HCT116 (cell line): ENCODE measurements around the gene SLC15A3. TPM values are rescaled to one million over a fixed set of nuclear protein-coding genes. Genes with fewer than 3 reads are reported as not detected.

Source experiments
- ATAC-seq: fragments of 200-7000 bp; cut with Tn5 transposase; 2 replicates; pipeline ENCODE4 v1.9.1; 2020; ENCODE audit warnings: mild to moderate bottlenecking, moderate library complexity
- BruUV-seq: library from RNA; stranded (reverse); fragments of 400-500 nt; replicated peaks from 2 replicates; lab custom pipeline; 2021; lab: Mats Ljungman, UMichigan
- CTCF ChIA-PET: fragments of 300-600 bp; sonication (Branson Sonifier 250); formaldehyde crosslinking; loops from one replicate; lab custom pipeline; 2021; ENCODE audit warnings: antibody characterized with exemption; lab: Charles Lee
- POLR2A ChIA-PET: fragments of 300-600, 350-600 bp; sonication (Branson Sonifier 250); formaldehyde crosslinking; loops from one replicate; lab custom pipeline; 2021; ENCODE audit warnings: antibody characterized with exemption; lab: Charles Lee
- RAD21 ChIA-PET, 2 experiments: fragments of 300-600 bp; sonication (Branson Sonifier 250); formaldehyde crosslinking; loops; one replicate each; lab custom pipeline; 2023; ENCODE audit warnings: low total read pairs in 2 of 2; ENCODE audit not compliant: uncharacterized antibody in 2 of 2, unreplicated experiment in 2 of 2, low non-redundant PET in 1 of 2; lab: Charles Lee
- DNase-seq: peaks from one replicate; pipeline ENCODE4 v3.0.0-alpha.2; 2010; ENCODE audit warnings: low read depth, low spot score
- H2AFZ ChIP-seq: fragments of 200-600 bp; shearing (Covaris generic), sonication (generic); 2 replicates; pipeline ENCODE4 v1.6.1; 2017; ENCODE audit warnings: low read depth, mixed run types, mixed read lengths, antibody characterized with exemption, low read length; ENCODE audit not compliant: poor library complexity, severe bottlenecking
- H3K27ac ChIP-seq: 2 replicates; pipeline ENCODE4 v1.5.1; 2012; ENCODE audit warnings: low read depth, low read length
- H3K27me3 ChIP-seq: fragments of 200-600 bp; sonication (generic); 2 replicates; pipeline ENCODE4 v1.6.1; 2016; ENCODE audit warnings: mixed run types, low read length, mixed read lengths; ENCODE audit not compliant: insufficient read depth
- H3K36me3 ChIP-seq, 2 experiments: fragments of 200-500 bp in 1 of 2; fragments of 200-600 bp in 1 of 2; sonication (Bioruptor generic) in 1 of 2; sonication (generic) in 1 of 2; 2 replicates each; pipeline versions ENCODE4 v1.5.1 to v1.6.1; 2014 to 2016; ENCODE audit warnings: low read length in 2 of 2, inconsistent platforms in 1 of 2, mixed read lengths in 1 of 2, mixed run types in 1 of 2; ENCODE audit not compliant: insufficient read depth in 2 of 2, control insufficient read depth in 1 of 2
- H3K4me1 ChIP-seq, 2 experiments: fragments of 200-600 bp in 1 of 2; sonication (generic) in 1 of 2; 2 replicates each; pipeline versions ENCODE4 v1.5.1 to v1.6.1; 2012 to 2017; ENCODE audit warnings: low read length in 2 of 2, inconsistent platforms in 1 of 2, mild to moderate bottlenecking in 1 of 2, mixed read lengths in 1 of 2, mixed run types in 1 of 2, moderate library complexity in 1 of 2; ENCODE audit not compliant: insufficient read depth in 2 of 2, control insufficient read depth in 1 of 2
- H3K4me2 ChIP-seq: fragments of 200-600 bp; sonication (generic); 2 replicates; pipeline ENCODE4 v1.6.1; 2017; ENCODE audit warnings: mixed run types, low read length, mixed read lengths
- H3K4me3 ChIP-seq, 2 experiments: fragments of 200-600 bp in 1 of 2; sonication (generic) in 1 of 2; replicated peaks in 1 of 2; 2 replicates each; pipeline ENCODE4 v1.5.1; 2011 to 2016; ENCODE audit warnings: low read length in 2 of 2, control low read depth in 1 of 2, low read depth in 1 of 2, mild to moderate bottlenecking in 1 of 2, mixed read lengths in 1 of 2, mixed run types in 1 of 2
- H3K79me2 ChIP-seq: fragments of 200-600 bp; sonication (generic); 2 replicates; pipeline ENCODE4 v1.6.1; 2017; ENCODE audit warnings: mild to moderate bottlenecking, mixed run types, low read length, moderate library complexity, mixed read lengths; ENCODE audit not compliant: insufficient read depth
- H3K9ac ChIP-seq: fragments of 200-600 bp; sonication (generic); 2 replicates; pipeline ENCODE4 v1.6.1; 2016; ENCODE audit warnings: low read length, mixed read lengths
- H3K9me2 ChIP-seq: fragments of 200-600 bp; sonication (generic), shearing (Covaris generic); 2 replicates; pipeline ENCODE4 v1.6.1; 2017; ENCODE audit warnings: mixed run types, mild to moderate bottlenecking, moderate library complexity; ENCODE audit not compliant: insufficient read depth
- H3K9me3 ChIP-seq, 2 experiments: fragments of 200-500 bp in 1 of 2; fragments of 200-600 bp in 1 of 2; sonication (Bioruptor generic) in 1 of 2; sonication (generic) in 1 of 2; 2 replicates each; pipeline ENCODE4 v1.6.1; 2014 to 2017; ENCODE audit warnings: low read length in 2 of 2, mixed read lengths in 2 of 2, inconsistent platforms in 1 of 2, low read depth in 1 of 2, mild to moderate bottlenecking in 1 of 2, mixed run types in 1 of 2, moderate library complexity in 1 of 2; ENCODE audit not compliant: control insufficient read depth in 1 of 2, insufficient read depth in 1 of 2
- H4K20me1 ChIP-seq: fragments of 200-600 bp; sonication (generic), shearing (Covaris generic); 2 replicates; pipeline ENCODE4 v1.6.1; 2017; ENCODE audit warnings: mixed run types, mild to moderate bottlenecking, moderate library complexity; ENCODE audit not compliant: insufficient read depth
- CBX3 ChIP-seq: IDR thresholded peaks from 2 replicates; pipeline ENCODE4 v1.6.1; 2012; ENCODE audit warnings: low read depth
- EGR1 ChIP-seq: IDR thresholded peaks from 2 replicates; pipeline ENCODE4 v1.6.1; 2012; ENCODE audit warnings: low read depth
- ELF1 ChIP-seq: IDR thresholded peaks from 2 replicates; pipeline ENCODE4 v1.6.1; 2012; ENCODE audit warnings: low read depth, borderline replicate concordance
- EZH2phosphoT487 ChIP-seq: fragments of 200-600 bp; IDR thresholded peaks from 2 replicates; pipeline ENCODE4 v1.6.1; 2018; ENCODE audit warnings: antibody characterized with exemption, borderline replicate concordance
- FOSL1 ChIP-seq: IDR thresholded peaks from 2 replicates; pipeline ENCODE4 v1.6.1; 2012; ENCODE audit warnings: low read depth
- JUND ChIP-seq: IDR thresholded peaks from 2 replicates; pipeline ENCODE4 v1.6.1; 2012
- POLR2A ChIP-seq: IDR thresholded peaks from 2 replicates; pipeline ENCODE4 v1.7.0; 2011; ENCODE audit warnings: borderline replicate concordance; ENCODE audit not compliant: insufficient read depth, insufficient read length; ENCODE audit errors: extremely low read depth
- POLR2AphosphoS5 ChIP-seq: IDR thresholded peaks from 2 replicates; pipeline ENCODE4 v1.6.1; 2011; ENCODE audit warnings: mild to moderate bottlenecking, low read depth, low read length, moderate library complexity
- SIN3A ChIP-seq: IDR thresholded peaks from 2 replicates; pipeline ENCODE4 v1.6.1; 2012; ENCODE audit warnings: low read depth
- ZFX ChIP-seq: fragments of 450-650 bp; IDR thresholded peaks from 2 replicates; pipeline ENCODE4 v1.6.1; 2017
- ZNF274 ChIP-seq: fragments of 200-500 bp; sonication (Bioruptor generic); IDR thresholded peaks from 2 replicates; pipeline ENCODE4 v1.6.1; 2014; ENCODE audit warnings: mild to moderate bottlenecking, low read depth, low read length, inconsistent platforms
- intact Hi-C: fragments of 100-400 bp; cut with micrococcal nuclease; formaldehyde crosslinking; loops from 2 replicates; pipeline ENCODE4 v1.10.0; 2022
- total RNA-seq: library from RNA; stranded (reverse); gene quantifications from one replicate; pipeline ENCODE4 v1.2.1, GENCODE V29; 2021; ENCODE audit not compliant: unreplicated experiment
- TF ChIP-seq, protein P1 (sequence below): IDR thresholded peaks from 2 replicates; pipeline ENCODE4 v1.6.1; 2012; ENCODE audit warnings: low read depth
- TF ChIP-seq, protein P2 (sequence below): IDR thresholded peaks from 2 replicates; pipeline ENCODE4 v1.6.1; 2011; ENCODE audit warnings: mild to moderate bottlenecking, low read length, moderate library complexity; ENCODE audit not compliant: insufficient replicate concordance; ENCODE audit errors: extremely low read depth
- TF ChIP-seq, protein P3 (sequence below): IDR thresholded peaks from 2 replicates; pipeline ENCODE4 v1.6.1; 2012
- TF ChIP-seq, protein P4 (sequence below): IDR thresholded peaks from 2 replicates; pipeline ENCODE4 v1.6.1; 2012

The SLC15A3 gene
- total RNA-seq, 1 experiment from 2014 or later = not detected

DNA sequence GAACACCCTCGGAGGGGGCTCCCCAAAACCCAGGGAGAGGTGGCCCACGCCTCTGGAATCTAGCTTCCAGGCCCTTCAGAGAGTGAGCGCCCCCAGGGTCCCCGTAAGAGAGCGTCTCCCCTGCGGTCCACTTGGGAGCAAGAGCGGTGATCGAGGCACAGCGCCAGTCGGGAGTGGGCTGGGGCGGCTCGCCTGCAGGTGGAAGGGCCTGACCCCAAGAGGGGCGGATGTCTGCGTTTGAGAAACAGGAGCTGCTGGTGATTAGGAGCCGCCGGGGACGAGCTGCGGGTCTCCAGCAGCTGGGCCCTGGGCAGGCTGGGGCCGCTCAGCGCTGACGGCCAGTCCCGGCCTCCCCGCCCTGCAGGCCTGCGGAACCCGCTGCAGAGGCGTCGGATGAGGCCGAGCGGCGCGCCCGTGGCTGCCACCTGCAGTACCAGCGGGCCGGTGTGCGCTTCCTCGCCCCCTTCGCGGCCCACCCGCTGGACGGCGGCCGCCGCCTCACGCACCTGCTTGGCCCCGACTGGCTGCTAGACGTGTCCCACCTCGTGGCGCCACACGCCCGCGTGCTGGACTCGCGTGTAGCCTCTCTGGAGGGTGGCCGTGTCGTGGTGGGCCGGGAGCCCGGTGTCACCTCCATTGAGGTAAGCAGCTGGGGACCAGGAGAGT is 17.7 kb downstream of the SLC15A3 start:
- H2AFZ ChIP-seq = no peak overlapping the region
- ChIA-PET POLR2A (no interaction called here), CTCF (no interaction called here), RAD21 (no interaction called here)
- intact Hi-C loops = no loop called here
- H3K4me2 ChIP-seq = no peak overlapping the region
- H3K4me3 ChIP-seq = no peak overlapping the region
- DNase-seq (no peak), ATAC-seq (no peak)
- no peaks in the 10 kb centered on the region for H3K79me2 ChIP-seq
- no peaks in the 10 kb centered on the region for H4K20me1 ChIP-seq
- TF ChIP-seq JUND = no peak
- no peak for TF ChIP-seq POLR2A
- TF ChIP-seq ZFX = no peak
- TF ChIP-seq CBX3 = no peak
- no peak for TF ChIP-seq EZH2phosphoT487
- TF ChIP-seq, protein P1, sequence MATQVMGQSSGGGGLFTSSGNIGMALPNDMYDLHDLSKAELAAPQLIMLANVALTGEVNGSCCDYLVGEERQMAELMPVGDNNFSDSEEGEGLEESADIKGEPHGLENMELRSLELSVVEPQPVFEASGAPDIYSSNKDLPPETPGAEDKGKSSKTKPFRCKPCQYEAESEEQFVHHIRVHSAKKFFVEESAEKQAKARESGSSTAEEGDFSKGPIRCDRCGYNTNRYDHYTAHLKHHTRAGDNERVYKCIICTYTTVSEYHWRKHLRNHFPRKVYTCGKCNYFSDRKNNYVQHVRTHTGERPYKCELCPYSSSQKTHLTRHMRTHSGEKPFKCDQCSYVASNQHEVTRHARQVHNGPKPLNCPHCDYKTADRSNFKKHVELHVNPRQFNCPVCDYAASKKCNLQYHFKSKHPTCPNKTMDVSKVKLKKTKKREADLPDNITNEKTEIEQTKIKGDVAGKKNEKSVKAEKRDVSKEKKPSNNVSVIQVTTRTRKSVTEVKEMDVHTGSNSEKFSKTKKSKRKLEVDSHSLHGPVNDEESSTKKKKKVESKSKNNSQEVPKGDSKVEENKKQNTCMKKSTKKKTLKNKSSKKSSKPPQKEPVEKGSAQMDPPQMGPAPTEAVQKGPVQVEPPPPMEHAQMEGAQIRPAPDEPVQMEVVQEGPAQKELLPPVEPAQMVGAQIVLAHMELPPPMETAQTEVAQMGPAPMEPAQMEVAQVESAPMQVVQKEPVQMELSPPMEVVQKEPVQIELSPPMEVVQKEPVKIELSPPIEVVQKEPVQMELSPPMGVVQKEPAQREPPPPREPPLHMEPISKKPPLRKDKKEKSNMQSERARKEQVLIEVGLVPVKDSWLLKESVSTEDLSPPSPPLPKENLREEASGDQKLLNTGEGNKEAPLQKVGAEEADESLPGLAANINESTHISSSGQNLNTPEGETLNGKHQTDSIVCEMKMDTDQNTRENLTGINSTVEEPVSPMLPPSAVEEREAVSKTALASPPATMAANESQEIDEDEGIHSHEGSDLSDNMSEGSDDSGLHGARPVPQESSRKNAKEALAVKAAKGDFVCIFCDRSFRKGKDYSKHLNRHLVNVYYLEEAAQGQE = no peak
- no peak for TF ChIP-seq POLR2AphosphoS5
- TF ChIP-seq, protein P2, sequence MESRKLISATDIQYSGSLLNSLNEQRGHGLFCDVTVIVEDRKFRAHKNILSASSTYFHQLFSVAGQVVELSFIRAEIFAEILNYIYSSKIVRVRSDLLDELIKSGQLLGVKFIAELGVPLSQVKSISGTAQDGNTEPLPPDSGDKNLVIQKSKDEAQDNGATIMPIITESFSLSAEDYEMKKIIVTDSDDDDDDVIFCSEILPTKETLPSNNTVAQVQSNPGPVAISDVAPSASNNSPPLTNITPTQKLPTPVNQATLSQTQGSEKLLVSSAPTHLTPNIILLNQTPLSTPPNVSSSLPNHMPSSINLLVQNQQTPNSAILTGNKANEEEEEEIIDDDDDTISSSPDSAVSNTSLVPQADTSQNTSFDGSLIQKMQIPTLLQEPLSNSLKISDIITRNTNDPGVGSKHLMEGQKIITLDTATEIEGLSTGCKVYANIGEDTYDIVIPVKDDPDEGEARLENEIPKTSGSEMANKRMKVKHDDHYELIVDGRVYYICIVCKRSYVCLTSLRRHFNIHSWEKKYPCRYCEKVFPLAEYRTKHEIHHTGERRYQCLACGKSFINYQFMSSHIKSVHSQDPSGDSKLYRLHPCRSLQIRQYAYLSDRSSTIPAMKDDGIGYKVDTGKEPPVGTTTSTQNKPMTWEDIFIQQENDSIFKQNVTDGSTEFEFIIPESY = no peak
- TF ChIP-seq, protein P3, sequence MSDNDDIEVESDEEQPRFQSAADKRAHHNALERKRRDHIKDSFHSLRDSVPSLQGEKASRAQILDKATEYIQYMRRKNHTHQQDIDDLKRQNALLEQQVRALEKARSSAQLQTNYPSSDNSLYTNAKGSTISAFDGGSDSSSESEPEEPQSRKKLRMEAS = no peak
- no peak for TF ChIP-seq EGR1
- TF ChIP-seq, protein P4, sequence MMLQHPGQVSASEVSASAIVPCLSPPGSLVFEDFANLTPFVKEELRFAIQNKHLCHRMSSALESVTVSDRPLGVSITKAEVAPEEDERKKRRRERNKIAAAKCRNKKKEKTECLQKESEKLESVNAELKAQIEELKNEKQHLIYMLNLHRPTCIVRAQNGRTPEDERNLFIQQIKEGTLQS = no peak
- no peak for TF ChIP-seq ELF1
- TF ChIP-seq SIN3A = no peak
- TF ChIP-seq ZNF274 = no peak
- no peak for TF ChIP-seq FOSL1
- H3K27ac ChIP-seq = no peak overlapping the region
- H3K27me3 ChIP-seq = no peaks in the 10 kb centered on the region
- BruUV-seq = no TSS peak
- H3K4me1 ChIP-seq = no peaks in the 10 kb centered on the region
- H3K9me3 ChIP-seq = no peaks in the 10 kb centered on the region
- H3K36me3 ChIP-seq = peaks cover 8 to 15% of the 10 kb centered on the region in 2 experiments; a peak in 3 of 4 replicates
- H3K9ac ChIP-seq = no peak overlapping the region
- no peaks in the 10 kb centered on the region for H3K9me2 ChIP-seq
